Measurements from ENCODE around the gene MEGF9. TPM values are rescaled to one million over a fixed set of nuclear protein-coding genes. Genes with fewer than 3 reads are reported as not detected.
"Not testable (repeated sequence)": the region's sequence is repeated elsewhere in the genome, so short reads cannot be mapped to it uniquely, and the experiment has no call there.

MEGF9 gene
- total RNA-seq, 1 donor from 2014 or later, result 14.3 TPM

DNA sequence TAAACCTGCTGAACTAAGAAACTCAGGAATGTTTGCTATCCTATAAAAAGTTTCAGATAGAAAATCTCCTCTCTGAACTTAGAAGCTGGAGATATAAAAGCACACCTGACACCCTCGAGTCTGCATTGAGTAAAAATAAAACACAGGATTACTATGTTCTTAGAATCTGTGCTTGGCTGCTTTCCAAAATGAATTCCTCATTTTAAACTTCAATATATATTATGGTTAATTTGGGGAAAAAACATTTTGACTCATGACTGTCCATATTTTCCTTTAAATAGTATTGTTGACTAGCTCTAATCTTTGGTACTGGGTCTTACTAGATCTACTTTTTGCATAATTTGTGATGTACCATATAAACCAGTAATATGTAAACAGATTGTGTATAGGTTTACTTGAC is 42.3 kb upstream of the MEGF9 start:
- Histone ChIP-seq H3K27ac (peak overlapping the region in 1 of 2 donors; percentile 26), H3K27me3 (no peaks in the 10 kb centered on the region), H3K4me1 (peaks cover 0 to 2% of the 10 kb centered on the region in 2 donors), H3K36me3 (peaks cover 0 to 6% of the 10 kb centered on the region in 2 donors), H3K9me3 (no peaks in the 10 kb centered on the region), H3K4me3 (no peak overlapping the region)
- TF ChIP-seq, protein P1, sequence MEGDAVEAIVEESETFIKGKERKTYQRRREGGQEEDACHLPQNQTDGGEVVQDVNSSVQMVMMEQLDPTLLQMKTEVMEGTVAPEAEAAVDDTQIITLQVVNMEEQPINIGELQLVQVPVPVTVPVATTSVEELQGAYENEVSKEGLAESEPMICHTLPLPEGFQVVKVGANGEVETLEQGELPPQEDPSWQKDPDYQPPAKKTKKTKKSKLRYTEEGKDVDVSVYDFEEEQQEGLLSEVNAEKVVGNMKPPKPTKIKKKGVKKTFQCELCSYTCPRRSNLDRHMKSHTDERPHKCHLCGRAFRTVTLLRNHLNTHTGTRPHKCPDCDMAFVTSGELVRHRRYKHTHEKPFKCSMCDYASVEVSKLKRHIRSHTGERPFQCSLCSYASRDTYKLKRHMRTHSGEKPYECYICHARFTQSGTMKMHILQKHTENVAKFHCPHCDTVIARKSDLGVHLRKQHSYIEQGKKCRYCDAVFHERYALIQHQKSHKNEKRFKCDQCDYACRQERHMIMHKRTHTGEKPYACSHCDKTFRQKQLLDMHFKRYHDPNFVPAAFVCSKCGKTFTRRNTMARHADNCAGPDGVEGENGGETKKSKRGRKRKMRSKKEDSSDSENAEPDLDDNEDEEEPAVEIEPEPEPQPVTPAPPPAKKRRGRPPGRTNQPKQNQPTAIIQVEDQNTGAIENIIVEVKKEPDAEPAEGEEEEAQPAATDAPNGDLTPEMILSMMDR (IDR thresholded peaks at IDR 0.05), result no peak
- intact Hi-C loops (cut with DNase I), result loop anchor here (1.0 to 10.0 kb wide), 2 partner anchors 228 to 304 kb away; no protein-coding TSS in a partner anchor
- no peak for DNase-seq (ENCODE audit: low spot score in 2 of 2)

DNA sequence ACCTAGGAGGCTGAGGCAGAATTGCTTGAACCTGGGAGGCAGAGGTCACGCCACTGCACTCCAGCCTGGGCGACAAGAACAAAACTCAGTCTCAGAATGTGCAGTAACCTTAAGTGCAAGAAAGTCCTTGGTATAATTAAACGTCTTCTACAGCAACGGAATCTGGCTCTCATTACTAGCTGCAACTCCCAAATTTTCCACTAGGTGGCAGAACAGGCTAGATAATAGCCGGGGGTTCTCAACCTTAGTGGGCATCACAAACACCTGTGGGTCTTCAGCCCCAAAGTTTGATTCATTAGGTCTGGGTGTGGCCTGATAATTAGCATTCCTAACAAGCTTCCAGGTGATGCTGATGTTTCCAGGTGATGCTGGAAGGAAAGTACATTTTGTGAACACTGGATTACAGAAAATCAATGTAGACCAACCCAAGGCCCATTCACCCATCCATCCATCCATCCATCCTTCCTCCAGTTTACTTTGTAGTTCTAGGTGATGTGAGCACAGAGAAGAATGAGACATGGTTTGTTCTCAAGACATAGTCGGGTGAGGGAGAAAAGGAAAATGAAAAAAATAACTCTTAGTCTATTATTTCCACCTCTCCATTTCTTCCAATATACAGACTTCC is 41.7 kb upstream of the MEGF9 start:
- H3K9me3 ChIP-seq, result no peaks in the 10 kb centered on the region
- H3K4me3 ChIP-seq, result no peak overlapping the region
- DNase-seq (ENCODE audit: low spot score in 2 of 2), result peak in 1 of 2 donors; percentile 76
- TF ChIP-seq, protein P1 (IDR thresholded peaks at IDR 0.05), result peak; percentile 82 to 86 (median 86)
- intact Hi-C loops (cut with DNase I), result loop anchor here (1.0 to 10.0 kb wide), 2 partner anchors 229 to 304 kb away; no protein-coding TSS in a partner anchor
- H3K4me1 ChIP-seq, result peaks cover 0 to 2% of the 10 kb centered on the region in 2 donors
- H3K36me3 ChIP-seq, result peaks cover 0 to 6% of the 10 kb centered on the region in 2 donors
- H3K27me3 ChIP-seq, result no peaks in the 10 kb centered on the region
- peak overlapping the region in 1 of 2 donors; percentile 44 for H3K27ac ChIP-seq

DNA sequence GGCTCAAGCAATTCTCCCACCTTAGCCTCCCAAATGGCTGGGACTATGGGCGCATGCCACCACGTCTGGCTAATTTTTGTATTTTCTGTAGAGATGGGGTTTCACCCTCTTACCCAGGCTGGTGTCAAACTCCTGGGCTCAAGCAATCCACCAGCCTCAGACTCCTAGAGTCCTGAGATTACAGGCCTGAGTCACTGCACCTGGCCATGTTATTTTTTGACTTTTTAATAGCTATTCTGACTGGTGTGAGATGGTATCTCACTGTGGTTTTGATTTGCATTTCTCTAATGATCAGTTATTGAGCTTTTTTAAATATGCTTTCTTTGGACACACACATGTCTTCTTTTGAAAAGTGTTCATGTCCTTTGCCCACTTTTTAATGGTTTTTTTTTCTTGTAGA is 40.8 kb upstream of the MEGF9 start:
- no peaks in the 10 kb centered on the region for H3K27me3 ChIP-seq
- TF ChIP-seq, protein P1 (IDR thresholded peaks at IDR 0.05), result no peak
- H3K4me1 ChIP-seq, result peaks cover 0 to 2% of the 10 kb centered on the region in 2 donors
- no peak for DNase-seq (ENCODE audit: low spot score in 2 of 2)
- intact Hi-C loops (cut with DNase I), result loop anchor here (10.0 kb wide), 1 partner anchor 230 kb away; no protein-coding TSS in a partner anchor
- no peak overlapping the region for H3K27ac ChIP-seq
- H3K36me3 ChIP-seq, result peaks cover 0 to 6% of the 10 kb centered on the region in 2 donors
- no peak overlapping the region for H3K4me3 ChIP-seq
- no peaks in the 10 kb centered on the region for H3K9me3 ChIP-seq

DNA sequence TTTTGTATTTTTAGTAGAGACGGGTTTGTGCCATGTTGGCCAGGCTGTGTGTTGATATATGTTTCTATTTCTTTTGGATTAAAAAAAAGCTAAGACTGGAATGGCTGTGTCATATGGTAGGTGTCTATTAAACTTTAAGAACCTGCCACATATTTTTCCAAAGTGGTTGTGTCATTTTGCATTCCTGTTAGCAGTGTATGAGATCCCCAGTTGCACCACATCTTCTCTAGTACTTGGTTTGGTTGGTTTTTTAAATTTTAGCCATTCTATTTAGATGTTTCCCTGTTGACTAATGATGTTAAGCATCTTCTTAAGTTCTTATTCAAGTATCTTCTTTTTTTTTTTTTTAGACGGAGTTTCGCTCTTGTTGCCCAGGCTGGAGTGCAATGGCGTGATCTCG is 36.2 kb upstream of the MEGF9 start:
- Histone ChIP-seq H3K4me1 (no peaks in the 10 kb centered on the region), H3K4me3 (no peak overlapping the region), H3K27ac (no peak overlapping the region), H3K9me3 (no peaks in the 10 kb centered on the region), H3K27me3 (no peaks in the 10 kb centered on the region), H3K36me3 (no peaks in the 10 kb centered on the region)
- TF ChIP-seq, protein P1 (IDR thresholded peaks at IDR 0.05), result no peak
- intact Hi-C loops (cut with DNase I), result loop anchor here (10.0 kb wide), 1 partner anchor 234 kb away; no protein-coding TSS in a partner anchor
- DNase-seq (ENCODE audit: low spot score in 2 of 2), result no peak

DNA sequence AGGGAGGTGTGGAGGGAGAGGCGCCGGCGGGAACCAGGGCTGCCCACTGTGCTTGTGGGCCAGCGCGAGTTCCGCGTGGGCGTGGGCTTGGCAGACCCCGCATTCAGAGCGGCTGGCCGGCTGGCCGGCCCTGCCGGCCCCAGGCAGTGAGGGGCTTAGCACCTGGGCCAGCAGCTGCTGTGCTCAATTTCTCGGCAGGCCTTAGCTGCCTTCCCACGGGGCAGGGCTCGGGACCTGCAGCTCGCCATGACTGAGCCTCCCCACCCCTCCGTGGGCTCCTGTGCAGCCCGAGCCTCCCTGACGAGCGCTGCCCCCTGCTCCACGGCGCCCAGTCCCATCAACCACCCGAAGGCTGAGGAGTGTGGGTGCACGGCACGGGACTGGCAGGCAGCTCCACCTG is 32.1 kb upstream of the MEGF9 start:
- not testable (repeated sequence) for H3K36me3 ChIP-seq; H3K27me3 ChIP-seq; H3K9me3 ChIP-seq; H3K4me1 ChIP-seq; H3K27ac ChIP-seq; DNase-seq (ENCODE audit: low spot score in 2 of 2); H3K4me3 ChIP-seq
- intact Hi-C loops (cut with DNase I), result loop anchor here (10.0 kb wide), 1 partner anchor 122 kb away; no protein-coding TSS in a partner anchor

DNA sequence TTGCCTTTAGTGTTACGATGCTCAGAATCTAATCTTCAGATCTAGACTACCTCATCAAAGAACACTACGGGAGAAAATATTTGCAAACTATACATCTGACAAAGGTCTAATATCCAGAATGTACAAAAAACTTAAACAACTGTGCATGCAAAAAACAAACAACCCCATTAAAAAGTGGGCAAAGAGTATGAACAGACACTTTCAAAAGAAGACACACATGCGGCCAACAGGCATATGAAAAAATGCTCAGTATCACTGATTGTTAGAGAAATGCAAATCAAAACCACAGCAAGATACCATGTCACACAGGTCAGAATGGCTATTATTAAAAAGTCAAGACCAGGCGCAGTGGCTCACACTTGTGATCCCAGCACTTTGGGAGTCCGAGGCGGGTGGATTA is 31.0 kb upstream of the MEGF9 start:
- intact Hi-C loops (cut with DNase I), result loop anchor here (10.0 kb wide), 1 partner anchor 120 kb away; no protein-coding TSS in a partner anchor
- TF ChIP-seq, protein P1 (IDR thresholded peaks at IDR 0.05), result no peak
- H3K4me3 ChIP-seq, result no peak overlapping the region
- DNase-seq (ENCODE audit: low spot score in 2 of 2), result no peak
- H3K9me3 ChIP-seq, result no peaks in the 10 kb centered on the region
- H3K36me3 ChIP-seq, result no peaks in the 10 kb centered on the region
- no peak overlapping the region for H3K27ac ChIP-seq
- H3K27me3 ChIP-seq, result no peaks in the 10 kb centered on the region
- H3K4me1 ChIP-seq, result no peaks in the 10 kb centered on the region
